GM13976 (cell line): ENCODE results near the gene CCDC178.

Experiments used
- DNase-seq: peaks from one replicate; pipeline ENCODE4 v3.0.0; 2012; ENCODE audit warnings: low spot score
- CTCF ChIP-seq: IDR thresholded peaks from 2 replicates; pipeline ENCODE4 v1.5.1; 2012; ENCODE audit warnings: borderline replicate concordance, mild to moderate bottlenecking; ENCODE audit not compliant: insufficient read depth; ENCODE audit errors: extremely low read depth, missing control alignments, control extremely low read depth
- in situ Hi-C: fragments of 300-500 bp; cut with MboI; formaldehyde crosslinking; loops from one replicate; pipeline ENCODE4 v1.12.0; 2022; ENCODE audit warnings: low sequenced_read_pairs, mixed read lengths, inconsistent platforms; ENCODE audit not compliant: unreplicated experiment

CCDC178 gene

GRCh38 chr18:33264566-33264965 is 176.0 kb downstream of the CCDC178 start:
- no peak for DNase-seq
- in situ Hi-C loops: no loop called here
- TF ChIP-seq CTCF: no peak

DNA sequence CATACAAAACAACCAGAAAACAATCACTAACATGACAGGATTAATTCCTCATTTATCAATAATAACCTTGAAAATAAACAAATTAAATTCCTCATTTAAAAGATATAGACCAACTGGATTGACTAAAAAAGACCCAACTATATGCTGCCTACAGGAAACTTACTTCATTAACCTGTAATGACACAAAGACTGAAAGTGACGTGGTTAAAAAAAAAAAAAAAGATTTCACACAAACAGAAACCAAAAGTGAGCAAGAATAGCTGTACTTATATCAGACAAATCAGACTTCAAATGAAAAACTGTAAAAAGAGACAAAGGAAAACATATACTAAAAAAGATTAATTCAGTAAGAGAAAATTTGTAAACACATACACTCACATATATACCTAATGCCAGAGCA is 201.2 kb downstream of the CCDC178 start:
- in situ Hi-C loops: loop anchor here (25.0 kb wide), 1 partner anchor 498 kb away; no protein-coding TSS in a partner anchor

GRCh38 chr18:33232318-33232626 is 208.2 kb downstream of the CCDC178 start:
- in situ Hi-C loops: loop anchor here (25.0 kb wide), 1 partner anchor 505 kb away; no protein-coding TSS in a partner anchor

More for the DNA sequence above, 201.2 kb downstream of the CCDC178 start:
- no peak for TF ChIP-seq CTCF
- no peak for DNase-seq

GRCh38 chr18:33231474-33232317 is 208.8 kb downstream of the CCDC178 start:
- DNase-seq: peak; percentile 37
- TF ChIP-seq CTCF: peak; percentile 81
- in situ Hi-C loops: loop anchor here (25.0 kb wide), 1 partner anchor 506 kb away; no protein-coding TSS in a partner anchor

More at GRCh38 chr18:33232318-33232626, 208.2 kb downstream of the CCDC178 start:
- no peak for TF ChIP-seq CTCF
- DNase-seq: no peak

DNA sequence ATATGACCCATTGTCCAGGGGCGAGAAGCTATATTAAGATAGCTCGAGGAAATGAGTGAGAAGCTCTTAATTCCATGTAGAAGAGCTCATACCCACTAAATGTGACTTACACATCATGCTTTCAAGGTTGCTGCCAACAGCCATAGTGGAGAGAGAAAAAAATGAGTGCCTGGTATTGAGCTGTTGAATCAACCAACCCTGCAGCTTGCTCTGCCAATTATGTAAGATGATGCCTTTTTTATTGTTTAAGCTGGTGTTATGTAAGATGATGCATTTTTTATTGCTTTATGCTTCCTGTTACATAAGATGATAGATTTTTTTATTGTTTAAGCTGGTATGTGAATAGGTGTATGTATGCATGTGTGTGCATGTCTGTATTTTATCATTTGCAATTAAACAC is 228.2 kb downstream of the CCDC178 start:
- no peak for TF ChIP-seq CTCF
- in situ Hi-C loops: no loop called here
- no peak for DNase-seq

GRCh38 chr18:33210575-33211189 is 229.8 kb downstream of the CCDC178 start:
- DNase-seq: no peak
- peak; percentile 23 for TF ChIP-seq CTCF
- in situ Hi-C loops: no loop called here
